Measurements from ENCODE around the gene PLCD1.

The PLCD1 gene

DNA sequence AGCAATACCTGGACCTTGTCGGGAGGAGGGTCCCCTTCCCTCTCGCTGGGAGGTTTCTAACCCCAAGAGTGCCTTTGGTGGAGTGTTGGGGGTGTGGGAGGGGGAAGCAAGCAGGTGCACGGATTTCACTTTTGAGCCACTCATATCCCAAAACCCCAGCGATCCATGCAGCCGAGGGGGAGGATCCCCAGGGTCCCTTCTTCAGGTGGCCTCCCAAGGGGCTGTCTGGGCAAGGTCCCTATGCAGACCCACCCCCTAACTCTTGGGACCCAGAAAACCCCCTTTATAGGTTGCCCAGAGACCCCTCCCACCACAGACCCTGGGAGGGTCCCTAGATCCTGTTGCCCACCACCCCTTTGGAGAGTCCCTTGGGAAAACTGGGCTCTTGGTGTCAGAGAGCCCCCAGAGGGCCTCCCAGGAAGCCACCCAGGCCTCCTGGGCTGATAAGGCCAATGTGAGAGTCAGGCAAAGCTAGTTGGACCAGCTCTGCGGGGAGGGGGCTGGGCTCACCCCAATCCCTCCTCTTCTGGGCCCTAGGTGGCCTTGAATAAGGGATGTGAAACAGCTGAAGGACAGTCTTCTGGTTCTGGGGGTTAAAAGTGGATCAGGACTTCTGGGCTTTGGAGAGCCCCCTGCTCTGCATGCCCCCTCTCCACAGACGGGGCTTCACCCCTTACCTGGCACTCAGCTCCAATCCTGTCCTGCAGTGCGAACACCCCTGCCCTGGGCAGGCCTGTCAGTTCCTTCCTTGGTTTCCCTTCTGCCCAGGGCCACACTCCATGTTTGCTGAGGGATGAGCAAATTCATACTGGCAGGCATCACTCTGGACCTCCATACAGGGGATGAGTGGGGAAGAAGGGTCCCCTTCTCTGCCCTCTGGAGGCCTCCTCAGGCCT lies 932 bp upstream of the PLCD1 start:
- in situ Hi-C loops (cut with MboI; ENCODE audit: low sequenced_read_pairs, unreplicated experiment) = no loop called here
- TF ChIP-seq, protein P1, sequence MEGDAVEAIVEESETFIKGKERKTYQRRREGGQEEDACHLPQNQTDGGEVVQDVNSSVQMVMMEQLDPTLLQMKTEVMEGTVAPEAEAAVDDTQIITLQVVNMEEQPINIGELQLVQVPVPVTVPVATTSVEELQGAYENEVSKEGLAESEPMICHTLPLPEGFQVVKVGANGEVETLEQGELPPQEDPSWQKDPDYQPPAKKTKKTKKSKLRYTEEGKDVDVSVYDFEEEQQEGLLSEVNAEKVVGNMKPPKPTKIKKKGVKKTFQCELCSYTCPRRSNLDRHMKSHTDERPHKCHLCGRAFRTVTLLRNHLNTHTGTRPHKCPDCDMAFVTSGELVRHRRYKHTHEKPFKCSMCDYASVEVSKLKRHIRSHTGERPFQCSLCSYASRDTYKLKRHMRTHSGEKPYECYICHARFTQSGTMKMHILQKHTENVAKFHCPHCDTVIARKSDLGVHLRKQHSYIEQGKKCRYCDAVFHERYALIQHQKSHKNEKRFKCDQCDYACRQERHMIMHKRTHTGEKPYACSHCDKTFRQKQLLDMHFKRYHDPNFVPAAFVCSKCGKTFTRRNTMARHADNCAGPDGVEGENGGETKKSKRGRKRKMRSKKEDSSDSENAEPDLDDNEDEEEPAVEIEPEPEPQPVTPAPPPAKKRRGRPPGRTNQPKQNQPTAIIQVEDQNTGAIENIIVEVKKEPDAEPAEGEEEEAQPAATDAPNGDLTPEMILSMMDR (IDR thresholded peaks at IDR 0.05; ENCODE audit: borderline replicate concordance, control extremely low read depth, extremely low read depth, insufficient read depth, missing control alignments) = no peak
- no peak for DNase-seq (ENCODE audit: low spot score)

DNA sequence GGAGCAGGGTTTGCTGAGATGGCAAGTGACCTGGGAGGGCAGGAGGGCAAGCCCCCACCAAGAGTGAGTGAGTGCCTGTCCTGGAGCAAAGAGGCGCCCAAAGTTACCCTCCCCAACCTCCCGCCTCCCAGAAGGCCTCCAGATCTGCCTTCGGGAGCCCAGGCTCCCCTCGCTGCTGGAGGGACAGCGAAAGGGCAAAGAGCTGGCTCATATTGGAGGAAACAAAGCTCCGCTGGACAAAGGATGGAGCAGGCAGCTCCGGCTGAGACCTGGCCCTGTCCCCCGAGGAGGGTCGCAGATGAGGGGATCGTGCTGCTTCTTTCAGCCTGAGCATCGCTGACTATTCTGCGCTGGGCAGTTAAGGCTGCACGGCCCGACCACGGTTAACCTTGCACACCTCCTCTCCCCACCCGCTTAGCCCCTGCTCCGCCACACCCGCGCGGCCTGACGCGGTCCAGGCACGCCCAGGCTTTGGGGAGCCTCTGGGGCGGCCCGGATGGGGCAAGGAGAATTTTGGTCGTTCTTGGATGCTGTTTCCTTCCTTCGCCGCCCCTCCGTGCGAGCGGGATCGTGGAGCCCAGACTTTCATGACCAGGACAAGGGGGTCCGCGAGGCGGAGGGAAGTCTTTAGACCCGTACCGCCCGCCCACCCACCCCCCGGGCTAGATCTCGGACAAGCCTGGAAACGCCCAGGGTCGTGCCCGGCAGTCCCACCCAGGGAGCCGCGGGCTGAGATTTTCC lies 651 bp downstream of the PLCD1 start:
- in situ Hi-C loops (cut with MboI; ENCODE audit: low sequenced_read_pairs, unreplicated experiment) = no loop called here
- DNase-seq (ENCODE audit: low spot score) = no peak
- TF ChIP-seq, protein P1 (IDR thresholded peaks at IDR 0.05; ENCODE audit: borderline replicate concordance, control extremely low read depth, extremely low read depth, insufficient read depth, missing control alignments) = no peak

DNA sequence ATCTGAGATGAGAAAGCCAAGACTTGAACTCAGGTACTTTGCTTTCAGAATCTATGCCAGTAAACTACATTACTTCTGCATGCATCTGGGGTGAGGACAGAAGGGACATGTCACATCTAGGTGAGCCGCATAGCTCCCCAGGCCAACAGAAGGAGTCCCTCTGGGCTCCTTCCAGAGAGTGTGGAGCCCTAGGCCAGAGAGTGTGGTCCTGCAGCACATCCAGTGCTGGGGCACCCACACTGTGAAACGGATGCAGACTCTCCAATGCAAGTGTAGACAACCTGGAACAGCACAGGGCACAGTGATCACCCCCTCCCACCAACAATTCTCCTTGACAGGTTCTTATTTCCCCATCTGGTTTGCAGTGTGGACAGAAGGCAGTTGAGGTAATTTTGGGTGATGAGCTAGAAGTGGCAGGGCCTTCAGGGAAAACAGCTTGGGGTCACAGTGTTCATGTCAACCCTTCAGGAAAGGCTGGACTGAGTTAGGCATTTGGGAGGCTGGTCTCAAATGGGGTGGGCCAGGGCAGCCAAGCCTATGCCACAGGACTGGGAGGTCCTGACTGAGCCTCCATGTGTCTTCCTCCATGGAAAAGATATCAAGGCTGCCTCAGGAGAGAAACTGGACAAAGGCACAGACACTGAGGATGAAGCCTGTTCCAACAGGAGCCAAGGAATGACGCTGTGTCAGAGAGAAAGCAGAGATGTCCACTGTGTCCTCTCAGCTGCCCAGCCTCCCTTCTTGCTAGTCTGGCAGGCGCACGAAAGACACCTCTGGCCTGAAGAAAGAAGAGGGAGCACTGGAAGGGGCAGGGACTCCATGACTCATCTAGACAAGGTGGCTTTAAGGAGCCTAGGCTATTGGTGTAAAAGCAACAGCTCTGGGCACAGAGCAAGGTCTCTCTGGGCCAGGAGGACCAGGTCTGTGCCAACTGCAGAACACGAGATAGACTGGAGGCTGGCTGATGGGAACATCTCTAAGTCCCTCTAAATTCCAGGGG lies 1.7 kb downstream of the PLCD1 start:
- TF ChIP-seq, protein P1 (IDR thresholded peaks at IDR 0.05; ENCODE audit: borderline replicate concordance, control extremely low read depth, extremely low read depth, insufficient read depth, missing control alignments) = no peak
- in situ Hi-C loops (cut with MboI; ENCODE audit: low sequenced_read_pairs, unreplicated experiment) = no loop called here
- DNase-seq (ENCODE audit: low spot score) = no peak

DNA sequence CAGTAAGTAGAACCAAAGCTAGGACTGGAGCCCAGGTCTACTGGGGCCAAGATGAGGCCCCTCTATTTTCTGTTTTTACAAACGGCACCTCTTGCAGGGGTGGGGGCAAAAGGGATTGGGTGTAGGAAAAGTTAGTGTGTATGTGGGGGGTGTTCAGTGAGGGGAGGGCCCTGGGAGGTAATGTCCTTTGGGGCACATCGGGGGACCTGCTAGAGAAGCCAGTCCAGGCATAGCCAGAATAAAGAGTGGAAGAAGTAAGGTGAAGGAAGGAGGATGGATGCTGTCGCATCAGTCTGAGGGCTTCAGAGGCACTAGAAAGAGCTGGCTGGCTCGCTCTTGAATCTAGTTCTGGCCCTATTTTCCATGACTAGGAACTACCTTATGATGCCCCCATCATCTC lies 2.6 kb downstream of the PLCD1 start:
- TF ChIP-seq, protein P1 (IDR thresholded peaks at IDR 0.05; ENCODE audit: borderline replicate concordance, control extremely low read depth, extremely low read depth, insufficient read depth, missing control alignments) = no peak
- in situ Hi-C loops (cut with MboI; ENCODE audit: low sequenced_read_pairs, unreplicated experiment) = no loop called here

DNA sequence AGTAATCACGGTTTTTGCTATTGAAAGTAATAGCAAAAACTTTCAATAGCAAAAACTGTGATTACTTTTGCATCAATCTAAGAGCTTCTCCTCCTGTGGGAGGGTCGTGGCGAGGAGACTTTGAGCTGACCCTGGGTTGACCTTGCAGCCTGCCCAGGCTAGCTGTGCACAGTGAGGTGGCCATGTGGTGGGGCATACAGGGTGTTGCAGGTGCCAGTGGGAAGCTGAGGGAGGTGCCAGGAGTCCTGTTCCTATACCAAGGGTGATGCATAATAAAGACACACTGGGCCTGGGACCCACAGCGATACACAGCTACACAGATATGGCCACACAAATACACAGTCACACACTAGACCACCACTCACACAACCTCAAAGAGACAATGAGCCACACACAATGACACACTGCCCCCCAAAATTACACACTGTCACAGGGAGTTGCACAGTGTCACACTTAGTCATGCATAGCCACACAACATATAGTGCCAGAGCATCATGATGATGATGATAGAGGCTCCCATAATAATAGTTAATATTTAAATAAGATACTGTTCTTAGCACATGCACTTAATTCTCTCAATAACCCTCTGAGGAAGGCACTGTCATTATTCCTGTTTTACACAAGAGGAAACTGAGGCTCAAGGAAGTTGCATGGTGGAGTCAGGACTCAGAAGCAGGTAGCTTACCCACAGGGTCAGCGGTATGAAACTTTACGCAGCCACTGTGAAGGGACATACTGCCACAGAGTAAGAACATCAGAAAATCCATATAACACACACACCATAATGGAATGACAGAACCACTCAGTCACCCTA lies 6.3 kb downstream of the PLCD1 start:
- in situ Hi-C loops (cut with MboI; ENCODE audit: low sequenced_read_pairs, unreplicated experiment) = no loop called here
- TF ChIP-seq, protein P1 (IDR thresholded peaks at IDR 0.05; ENCODE audit: borderline replicate concordance, control extremely low read depth, extremely low read depth, insufficient read depth, missing control alignments) = no peak
- DNase-seq (ENCODE audit: low spot score) = no peak

More for the DNA sequence above, 2.6 kb downstream of the PLCD1 start:
- no peak for DNase-seq (ENCODE audit: low spot score)

All from GM13976 (cell line).